WI38 (cell line): ENCODE measurements around the gene PDZRN3.

Experiments used
- H3K4me3 ChIP-seq: 2 replicates; pipeline ENCODE4 v1.5.1; 2011; ENCODE audit warnings: low read depth, mild to moderate bottlenecking, control low read depth, low read length
- CTCF ChIP-seq: IDR thresholded peaks from 2 replicates; pipeline ENCODE4 v1.5.1; 2012; ENCODE audit warnings: low read depth, mild to moderate bottlenecking, control low read depth, low read length

The PDZRN3 gene

GRCh38 chr3:73493543-73494308 is 131.0 kb downstream of the PDZRN3 start:
- H3K4me3 ChIP-seq = no peak overlapping the region
- TF ChIP-seq CTCF = no peak

- H3K4me3 ChIP-seq = no peak overlapping the region
- no peak for TF ChIP-seq CTCF
Observed at GRCh38 chr3:73492186-73492585, 132.6 kb downstream of the PDZRN3 start.

- no peak overlapping the region for H3K4me3 ChIP-seq
- TF ChIP-seq CTCF = no peak
Observed at GRCh38 chr3:73491287-73491662, 133.5 kb downstream of the PDZRN3 start.

GRCh38 chr3:73490453-73491286 is 134.1 kb downstream of the PDZRN3 start:
- TF ChIP-seq CTCF = no peak
- no peak overlapping the region for H3K4me3 ChIP-seq

- no peak for TF ChIP-seq CTCF
Observed at GRCh38 chr3:73485877-73486330, 138.8 kb downstream of the PDZRN3 start.

GRCh38 chr3:73484656-73485248 is 140.0 kb downstream of the PDZRN3 start:
- TF ChIP-seq CTCF = no peak
- H3K4me3 ChIP-seq = no peak overlapping the region

More at GRCh38 chr3:73485877-73486330, 138.8 kb downstream of the PDZRN3 start:
- H3K4me3 ChIP-seq = no peak overlapping the region
